Astrocyte of the spinal cord (primary cell): ENCODE measurements around the gene IFNA10.
"Not testable (repeated sequence)": the region's sequence is repeated elsewhere in the genome, so short reads cannot be mapped to it uniquely, and the experiment has no call there.

Experiments used
- DNase-seq: peaks from one replicate; pipeline ENCODE4 v3.0.0; 2011; ENCODE audit warnings: low read depth, low spot score
- H3K4me3 ChIP-seq: 2 replicates; pipeline ENCODE4 v1.5.1; 2011; ENCODE audit warnings: low read depth, mild to moderate bottlenecking, low read length, moderate library complexity
- CTCF ChIP-seq: IDR thresholded peaks from 2 replicates; pipeline ENCODE4 v1.5.1; 2012; ENCODE audit warnings: low read depth, mild to moderate bottlenecking, low read length, inconsistent platforms
- in situ Hi-C: cut with HindIII; loops from 2 replicates; pipeline ENCODE4 v1.10.0; 2017; ENCODE audit warnings: low sequenced_read_pairs

IFNA10 gene

GRCh38 chr9:21210311-21210710 is 3.4 kb upstream of the IFNA10 start:
- in situ Hi-C loops, result no loop called here
- no peak for DNase-seq
- no peak for TF ChIP-seq CTCF
- no peak overlapping the region for H3K4me3 ChIP-seq

DNA sequence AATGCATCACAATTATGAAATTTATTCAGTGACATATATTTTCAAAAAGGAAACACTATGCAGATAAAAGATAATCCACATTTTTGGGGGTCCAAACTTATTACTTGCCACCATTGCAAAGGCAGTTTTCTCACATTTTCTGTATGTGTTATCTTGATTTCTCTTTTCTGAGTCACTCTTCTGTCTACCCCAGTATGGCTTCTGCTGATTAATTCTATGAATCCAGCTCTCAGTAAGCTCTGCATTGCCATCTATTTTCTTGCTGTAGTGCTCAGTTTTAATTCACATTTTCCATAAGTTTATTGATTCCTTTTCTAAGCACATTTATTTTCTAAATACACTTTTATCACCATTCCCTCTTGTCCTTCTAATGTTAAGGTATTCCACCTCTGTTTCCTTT is 1.7 kb downstream of the IFNA10 start:
- no peak for DNase-seq
- H3K4me3 ChIP-seq, result no peak overlapping the region
- in situ Hi-C loops, result no loop called here
- no peak for TF ChIP-seq CTCF

DNA sequence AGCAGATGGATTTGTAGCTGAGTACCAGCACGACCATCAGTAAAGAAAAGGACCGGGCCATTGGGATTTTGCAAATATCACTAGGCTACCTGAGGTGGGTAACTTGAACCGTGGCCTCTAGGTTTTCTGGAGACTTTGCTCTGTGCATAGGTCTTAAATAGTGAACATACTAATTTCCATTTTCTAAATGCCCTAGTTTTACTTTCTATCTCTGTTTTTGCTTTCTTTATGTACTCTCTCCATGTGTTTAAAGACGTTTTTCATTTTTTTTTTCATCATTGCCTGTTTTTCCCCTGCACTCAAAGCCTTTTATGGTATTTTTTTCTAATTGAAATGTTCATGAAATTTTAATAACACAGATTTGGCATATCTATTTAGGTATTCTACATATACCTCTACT is 4.8 kb downstream of the IFNA10 start, which contains the start of gene IFNA7:
IFNA7 (minus strand) TSS at position 101 of the 400 bp plus-strand sequence; CDS start at position 61, 40 bp downstream.
- DNase-seq, in situ Hi-C loops, H3K4me3 ChIP-seq: not testable (repeated sequence)

DNA sequence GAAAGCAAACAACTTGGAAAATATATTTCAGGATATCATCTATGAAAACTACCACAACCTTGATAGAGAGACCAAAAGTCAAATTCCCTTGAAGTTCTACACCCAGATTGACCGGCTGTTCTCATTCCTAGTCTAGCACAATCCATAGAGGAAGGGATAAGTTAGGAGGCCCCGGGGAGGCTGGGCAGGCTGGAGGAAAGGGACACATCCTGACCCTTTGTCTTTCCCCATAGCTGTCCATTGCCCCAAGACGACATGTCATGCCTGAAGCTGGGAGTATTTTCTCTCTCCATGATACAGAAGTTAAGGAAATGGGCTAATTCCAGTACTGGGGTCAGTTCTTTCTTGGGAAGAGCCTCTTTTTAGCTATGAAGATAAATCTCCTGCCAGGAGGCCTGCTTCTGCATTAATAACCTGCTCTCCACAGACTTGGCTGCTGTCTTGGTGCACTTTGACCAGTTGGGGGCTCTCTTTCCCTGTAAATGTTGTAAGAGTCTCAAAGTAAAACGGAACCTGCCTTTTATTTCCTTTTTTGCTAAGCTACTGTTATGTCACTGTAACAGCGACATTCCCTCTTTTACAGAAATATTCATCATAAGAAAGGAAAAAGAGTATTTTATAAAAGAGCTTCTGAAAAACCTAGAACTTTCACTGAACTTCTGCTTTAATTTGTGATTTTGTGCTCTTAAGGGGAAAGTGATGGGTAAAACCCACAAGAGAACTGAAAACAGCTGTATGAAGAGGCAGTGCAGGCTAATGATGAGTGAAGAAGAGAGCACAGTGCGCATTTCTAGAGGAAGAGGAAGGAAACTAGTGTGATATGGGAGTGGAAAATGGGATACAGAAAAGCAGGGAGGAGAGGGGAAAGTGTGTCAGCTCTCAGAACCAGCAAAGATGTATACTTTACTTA is 11.8 kb downstream of the IFNA10 start:
- in situ Hi-C loops, H3K4me3 ChIP-seq: not testable (repeated sequence)
- peak; percentile 15 for DNase-seq
- TF ChIP-seq CTCF, result peak; percentile 64

DNA sequence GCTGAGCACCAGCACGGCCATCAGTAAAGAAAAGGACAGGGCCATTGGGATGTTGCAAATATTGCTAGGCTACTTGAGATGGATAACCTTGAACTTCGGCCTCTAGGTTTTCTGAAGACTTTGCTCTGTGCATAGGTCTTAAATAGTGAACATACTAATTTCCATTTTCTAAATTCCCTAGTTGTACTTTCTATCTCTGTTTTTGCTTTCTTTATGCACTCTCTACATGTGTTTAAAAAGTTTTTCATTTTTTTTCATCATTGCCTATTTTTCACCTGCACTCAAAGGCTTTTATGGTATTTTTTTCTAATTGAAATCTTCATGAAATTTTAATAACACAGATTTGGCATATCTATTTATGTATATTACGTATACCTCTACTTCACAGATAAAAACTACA is 19.5 kb downstream of the IFNA10 start, which contains the start of gene IFNA4:
IFNA4 (minus strand) TSS at position 101 of the 400 bp plus-strand sequence; CDS start at position 45, 56 bp downstream.
- H3K4me3 ChIP-seq, in situ Hi-C loops, DNase-seq: not testable (repeated sequence)

DNA sequence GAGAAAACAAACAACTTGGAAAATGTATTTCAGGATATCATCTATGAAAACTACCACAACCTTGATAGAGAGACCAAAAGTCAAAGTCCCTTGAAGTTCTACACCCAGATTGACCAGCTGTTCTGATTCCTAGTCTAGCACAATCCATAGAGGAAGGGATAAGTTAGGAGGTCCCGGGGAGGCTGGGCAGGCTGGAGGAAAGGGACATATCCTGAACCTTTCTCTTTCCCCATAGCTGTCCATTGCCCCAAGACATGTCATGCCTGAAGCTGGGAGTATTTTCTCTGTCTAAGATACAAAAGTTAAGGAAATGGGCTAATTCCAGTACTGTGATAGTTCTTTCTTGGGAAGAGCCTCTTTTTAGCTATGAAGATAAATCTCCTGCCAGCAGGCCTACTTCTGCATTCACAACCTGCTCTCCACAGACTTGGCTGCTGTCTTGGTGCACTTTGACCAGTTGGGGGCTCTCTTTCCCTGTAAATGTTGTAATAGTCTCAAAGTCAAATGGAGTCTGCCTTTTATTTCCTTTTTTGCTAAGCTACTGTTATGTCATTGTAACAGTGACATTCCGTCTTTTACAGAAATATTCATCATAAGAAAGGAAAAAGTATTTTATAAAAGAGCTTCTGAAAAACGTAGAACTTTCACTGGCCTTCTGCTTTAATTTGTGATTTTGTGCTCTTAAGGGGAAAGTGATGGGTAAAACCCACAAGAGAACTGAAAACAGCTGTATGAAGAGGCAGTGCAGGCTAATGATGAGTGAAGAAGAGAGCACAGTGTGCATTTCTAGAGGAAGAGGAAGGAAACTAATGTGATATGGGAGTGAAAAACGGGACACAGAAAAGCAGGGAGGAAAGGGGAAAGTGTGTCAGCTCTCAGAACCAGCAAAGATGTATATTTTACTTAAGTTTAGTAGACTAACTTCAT is 23.9 kb downstream of the IFNA10 start:
- peak; percentile 54 for TF ChIP-seq CTCF

GRCh38 chr9:21174671-21175070 is 32.3 kb downstream of the IFNA10 start:
- TF ChIP-seq CTCF, result no peak
- no peak overlapping the region for H3K4me3 ChIP-seq
- in situ Hi-C loops, result no loop called here
- peak; percentile 8 for DNase-seq

More for the DNA sequence above, 23.9 kb downstream of the IFNA10 start:
- H3K4me3 ChIP-seq, in situ Hi-C loops: not testable (repeated sequence)
- DNase-seq, result peak; percentile 1
